Measurements from ENCODE around the gene CSTF1.

- no peak for TF ChIP-seq POLR2AphosphoS5 (IDR thresholded peaks at IDR 0.05)
- TF ChIP-seq POLR2A (IDR thresholded peaks at IDR 0.05) = peak; percentile 52
Observed at GRCh38 chr20:56358600-56359211, 33.7 kb upstream of the CSTF1 start, which contains the start of gene FAM210B.

Data from prostate gland (tissue), 1 donor.